Activated naive CD8-positive, alpha-beta T cell (primary cell): ENCODE data around the gene NCOA1.
"Not testable (repeated sequence)": the region's sequence is repeated elsewhere in the genome, so short reads cannot be mapped to it uniquely, and the experiment has no call there.

ENCODE experiments used
- H3K27ac Mint-ChIP-seq: one replicate; pipeline ENCODE4 v1.8.0; 2021; ENCODE audit warnings: mixed read lengths
- H3K27me3 Mint-ChIP-seq: one replicate; pipeline ENCODE4 v1.8.0; 2021; ENCODE audit warnings: mixed read lengths
- H3K36me3 Mint-ChIP-seq: one replicate; pipeline ENCODE4 v1.8.0; 2021; ENCODE audit warnings: mixed read lengths
- H3K4me1 Mint-ChIP-seq: one replicate; pipeline ENCODE4 v1.8.0; 2021; ENCODE audit warnings: low read depth, mixed read lengths
- H3K4me3 Mint-ChIP-seq: one replicate; pipeline ENCODE4 v1.8.0; 2021; ENCODE audit warnings: mild to moderate bottlenecking, mixed read lengths
- H3K9me3 Mint-ChIP-seq: one replicate; pipeline ENCODE4 v1.8.0; 2021; ENCODE audit warnings: low read depth, mixed read lengths

Gene NCOA1

GRCh38 chr2:24552836-24553235 lies 61.8 kb downstream of the NCOA1 start:
- no peaks in the 10 kb centered on the region for H3K27me3 Mint-ChIP-seq
- no peak overlapping the region for H3K4me3 Mint-ChIP-seq
- peaks cover 6% of the 10 kb centered on the region for H3K9me3 Mint-ChIP-seq
- peaks cover 45% of the 10 kb centered on the region for H3K36me3 Mint-ChIP-seq
- H3K4me1 Mint-ChIP-seq, result peaks cover 32% of the 10 kb centered on the region
- H3K27ac Mint-ChIP-seq, result no peak overlapping the region

GRCh38 chr2:24558781-24559472 lies 67.9 kb downstream of the NCOA1 start:
- H3K4me1 Mint-ChIP-seq, result peaks cover 51% of the 10 kb centered on the region
- H3K27ac Mint-ChIP-seq, result peak overlapping the region; percentile 58
- H3K27me3 Mint-ChIP-seq, result no peaks in the 10 kb centered on the region
- H3K4me3 Mint-ChIP-seq, result no peak overlapping the region
- peaks cover 40% of the 10 kb centered on the region for H3K36me3 Mint-ChIP-seq
- no peaks in the 10 kb centered on the region for H3K9me3 Mint-ChIP-seq

- Mint-ChIP-seq H3K4me3 (no peak overlapping the region), H3K9me3 (no peaks in the 10 kb centered on the region), H3K36me3 (peaks cover 41% of the 10 kb centered on the region), H3K27me3 (no peaks in the 10 kb centered on the region), H3K4me1 (peaks cover 48% of the 10 kb centered on the region), H3K27ac (no peak overlapping the region)
Observed at GRCh38 chr2:24559473-24560113, 68.5 kb downstream of the NCOA1 start.

GRCh38 chr2:24565537-24565936 lies 74.5 kb downstream of the NCOA1 start:
- Mint-ChIP-seq H3K4me3 (no peak overlapping the region), H3K4me1 (peaks cover 34% of the 10 kb centered on the region), H3K27me3 (no peaks in the 10 kb centered on the region), H3K9me3 (no peaks in the 10 kb centered on the region), H3K27ac (no peak overlapping the region), H3K36me3 (peaks cover 24% of the 10 kb centered on the region)

GRCh38 chr2:24566209-24566608 lies 75.2 kb downstream of the NCOA1 start:
- Mint-ChIP-seq H3K27ac (no peak overlapping the region), H3K27me3 (no peaks in the 10 kb centered on the region), H3K36me3 (peaks cover 26% of the 10 kb centered on the region), H3K4me3 (no peak overlapping the region), H3K4me1 (peaks cover 32% of the 10 kb centered on the region), H3K9me3 (no peaks in the 10 kb centered on the region)

- H3K4me3 Mint-ChIP-seq, result no peak overlapping the region
- peaks cover 26% of the 10 kb centered on the region for H3K36me3 Mint-ChIP-seq
- H3K27ac Mint-ChIP-seq, result no peak overlapping the region
- peaks cover 30% of the 10 kb centered on the region for H3K4me1 Mint-ChIP-seq
- no peaks in the 10 kb centered on the region for H3K27me3 Mint-ChIP-seq
- H3K9me3 Mint-ChIP-seq, result no peaks in the 10 kb centered on the region
Observed at GRCh38 chr2:24566630-24567029, 75.6 kb downstream of the NCOA1 start.

- Mint-ChIP-seq H3K27ac (no peak overlapping the region), H3K27me3 (no peaks in the 10 kb centered on the region), H3K4me1 (peaks cover 28% of the 10 kb centered on the region), H3K9me3 (no peaks in the 10 kb centered on the region), H3K36me3 (peaks cover 25% of the 10 kb centered on the region), H3K4me3 (no peak overlapping the region)
Observed at GRCh38 chr2:24568551-24568950, 77.5 kb downstream of the NCOA1 start.

- not testable (repeated sequence) for H3K9me3 Mint-ChIP-seq, H3K4me3 Mint-ChIP-seq, H3K27ac Mint-ChIP-seq, H3K27me3 Mint-ChIP-seq
- Mint-ChIP-seq H3K4me1 (peaks cover 32% of the 10 kb centered on the region), H3K36me3 (peaks cover 22% of the 10 kb centered on the region)
Observed at GRCh38 chr2:24569565-24569964, 78.5 kb downstream of the NCOA1 start.

GRCh38 chr2:24570225-24570624 lies 79.2 kb downstream of the NCOA1 start:
- Mint-ChIP-seq H3K27ac (no peak overlapping the region), H3K27me3 (no peaks in the 10 kb centered on the region), H3K9me3 (no peaks in the 10 kb centered on the region), H3K36me3 (peaks cover 24% of the 10 kb centered on the region), H3K4me3 (no peak overlapping the region), H3K4me1 (peaks cover 38% of the 10 kb centered on the region)

- H3K4me3 Mint-ChIP-seq, result no peak overlapping the region
- peaks cover 52% of the 10 kb centered on the region for H3K4me1 Mint-ChIP-seq
- H3K36me3 Mint-ChIP-seq, result peaks cover 23% of the 10 kb centered on the region
- no peaks in the 10 kb centered on the region for H3K9me3 Mint-ChIP-seq
- H3K27ac Mint-ChIP-seq, result peak overlapping the region; percentile 36
- H3K27me3 Mint-ChIP-seq, result no peaks in the 10 kb centered on the region
Observed at GRCh38 chr2:24571828-24572442, 80.9 kb downstream of the NCOA1 start.

- H3K27me3 Mint-ChIP-seq, result no peaks in the 10 kb centered on the region
- H3K27ac Mint-ChIP-seq, result peak overlapping the region; percentile 47
- peaks cover 75% of the 10 kb centered on the region for H3K4me1 Mint-ChIP-seq
- H3K9me3 Mint-ChIP-seq, result no peaks in the 10 kb centered on the region
- H3K36me3 Mint-ChIP-seq, result peaks cover 21% of the 10 kb centered on the region
- peak overlapping the region; percentile 36 for H3K4me3 Mint-ChIP-seq
Observed at GRCh38 chr2:24576146-24576545, 85.1 kb downstream of the NCOA1 start.

GRCh38 chr2:24576617-24577016 lies 85.6 kb downstream of the NCOA1 start:
- Mint-ChIP-seq H3K4me3 (peak overlapping the region; percentile 36), H3K27ac (peak overlapping the region; percentile 47), H3K27me3 (no peaks in the 10 kb centered on the region), H3K36me3 (peaks cover 24% of the 10 kb centered on the region), H3K9me3 (no peaks in the 10 kb centered on the region), H3K4me1 (peaks cover 77% of the 10 kb centered on the region)

GRCh38 chr2:24577481-24577880 lies 86.4 kb downstream of the NCOA1 start:
- Mint-ChIP-seq H3K4me3 (peak overlapping the region; percentile 60), H3K9me3 (no peaks in the 10 kb centered on the region), H3K36me3 (peaks cover 23% of the 10 kb centered on the region), H3K27me3 (no peaks in the 10 kb centered on the region), H3K4me1 (peaks cover 76% of the 10 kb centered on the region), H3K27ac (peak overlapping the region; percentile 83)

- H3K4me3 Mint-ChIP-seq, result peak overlapping the region; percentile 44
- peaks cover 72% of the 10 kb centered on the region for H3K4me1 Mint-ChIP-seq
- peak overlapping the region; percentile 58 for H3K27ac Mint-ChIP-seq
Observed at GRCh38 chr2:24579053-24579803, 88.2 kb downstream of the NCOA1 start.

GRCh38 chr2:24580561-24580960 lies 89.5 kb downstream of the NCOA1 start:
- Mint-ChIP-seq H3K4me3 (peak overlapping the region; percentile 12), H3K4me1 (peaks cover 73% of the 10 kb centered on the region), H3K9me3 (no peaks in the 10 kb centered on the region), H3K27ac (peak overlapping the region; percentile 73), H3K36me3 (peaks cover 17% of the 10 kb centered on the region), H3K27me3 (no peaks in the 10 kb centered on the region)

More at GRCh38 chr2:24579053-24579803, 88.2 kb downstream of the NCOA1 start:
- no peaks in the 10 kb centered on the region for H3K27me3 Mint-ChIP-seq
- peaks cover 24% of the 10 kb centered on the region for H3K36me3 Mint-ChIP-seq
- no peaks in the 10 kb centered on the region for H3K9me3 Mint-ChIP-seq
